Sigmoid colon (tissue), 7 donors: ENCODE measurements around the gene SOX13. TPM values are rescaled to one million over a fixed set of nuclear protein-coding genes. Genes with fewer than 3 reads are reported as not detected.

ENCODE experiments used
- DNase-seq: peaks from one replicate; pipeline ENCODE4 v3.0.0-alpha.2; 2019
- H3K27ac ChIP-seq, 4 donors: fragments of 200-600 bp; sonication (generic); one replicate each; pipeline ENCODE4 v1.5.1; 2016 to 2019; ENCODE audit warnings: mild to moderate bottlenecking in 1 of 4
- H3K27me3 ChIP-seq, 3 donors: fragments of 200-600 bp; sonication (generic); one replicate each; pipeline ENCODE4 v1.5.1; 2019; ENCODE audit warnings: mild to moderate bottlenecking in 1 of 3
- H3K36me3 ChIP-seq, 4 donors: fragments of 200-600 bp; sonication (generic); one replicate each; pipeline ENCODE4 v1.5.1; 2016 to 2019
- H3K4me1 ChIP-seq, 4 donors: fragments of 200-600 bp; sonication (generic); one replicate each; pipeline ENCODE4 v1.5.1; 2017 to 2019
- H3K4me3 ChIP-seq, 4 donors: fragments of 200-600 bp; sonication (generic); one replicate each; pipeline ENCODE4 v1.5.1; 2017 to 2019; ENCODE audit warnings: mild to moderate bottlenecking in 2 of 4, moderate library complexity in 1 of 4
- H3K9me3 ChIP-seq, 4 donors: fragments of 200-600 bp in 3 of 4; sonication (generic) in 3 of 4; one replicate each; pipeline versions ENCODE4 v1.5.1 to v1.6.1; 2013 to 2019
- CTCF ChIP-seq, 4 experiments: fragments of 450-650 bp in 3 of 4; fragments of 200-600 bp in 1 of 4; IDR thresholded peaks; one replicate each; pipeline ENCODE4 v1.5.1; 2016 to 2019; ENCODE audit warnings: antibody characterized with exemption in 4 of 4, mild to moderate bottlenecking in 3 of 4, moderate library complexity in 2 of 4
- EP300 ChIP-seq, 4 donors: sonication (generic); formaldehyde crosslinking; IDR thresholded peaks; one replicate each; pipeline ENCODE4 v1.6.1; 2017; ENCODE audit warnings: antibody characterized with exemption in 4 of 4
- POLR2A ChIP-seq, 2 donors: fragments of 450-650 bp; IDR thresholded peaks; one replicate each; pipeline ENCODE4 v1.6.1; 2016; ENCODE audit warnings: antibody characterized with exemption in 2 of 2, mild to moderate bottlenecking in 2 of 2, moderate library complexity in 2 of 2
- POLR2AphosphoS5 ChIP-seq, 4 donors: sonication (generic); formaldehyde crosslinking; IDR thresholded peaks; one replicate each; pipeline ENCODE4 v1.6.1; 2017; ENCODE audit warnings: antibody characterized with exemption in 4 of 4
- WGBS, 2 donors: extraction: QIAGEN DNeasy Blood & Tissue Kit; methylation state at CpG; one replicate each; pipeline ENCODE4 v1.1.7; 2013; 5-methylcytosine and 5-hydroxymethylcytosine counted together
- intact Hi-C: fragments of 100-400 bp; cut with DNase I; formaldehyde crosslinking; loops from one replicate; pipeline ENCODE4 v1.15.1; 2023
- polyA plus RNA-seq, 3 donors: library from polyadenylated mRNA; stranded (reverse); fragments of 200-250 nt; gene quantifications; one replicate each; pipeline ENCODE4 v1.2.3, GENCODE V29; 2013
- total RNA-seq, 4 donors: library from RNA; depleted of rRNA; stranded (reverse); fragments of >200 nt; gene quantifications; one replicate each; pipeline ENCODE4 v1.1.0, GENCODE V29; 2016
- donor health status: healthy with polysubstance abuse.
- donor health status: Bipolar disorder and iron deficiency.
- donor health status: healthy.

Gene SOX13
- total and polyA plus RNA-seq, 7 donors: 9.6 to 58.4 (median 28.5) TPM

- H3K27ac ChIP-seq: no peak overlapping the region
- WGBS, 2 donors: 89 to 90% methylated on average over 10 of the region's 10 CpGs
- peaks cover 0 to 17% (median 15%) of the 10 kb centered on the region in 4 donors for H3K4me1 ChIP-seq
- no peaks in the 10 kb centered on the region for H3K36me3 ChIP-seq
- no peaks in the 10 kb centered on the region for H3K9me3 ChIP-seq
- H3K27me3 ChIP-seq: peaks cover 0 to 4% (median 0%) of the 10 kb centered on the region in 3 donors
- DNase-seq: no peak
- intact Hi-C loops: no loop called here
- H3K4me3 ChIP-seq: no peak overlapping the region
- no peak for TF ChIP-seq POLR2A (IDR thresholded peaks at IDR 0.05)
- no peak for TF ChIP-seq EP300 (IDR thresholded peaks at IDR 0.05)
- no peak for TF ChIP-seq POLR2AphosphoS5 (IDR thresholded peaks at IDR 0.05)
- TF ChIP-seq CTCF (IDR thresholded peaks at IDR 0.05): no peak
These were observed 83.0 kb downstream of the SOX13 start for GRCh38 chr1:204155881-204156280.

GRCh38 chr1:204157962-204158361 is 85.0 kb downstream of the SOX13 start:
- Histone ChIP-seq H3K9me3 (no peaks in the 10 kb centered on the region), H3K4me3 (no peak overlapping the region), H3K27ac (no peak overlapping the region), H3K36me3 (no peaks in the 10 kb centered on the region), H3K4me1 (no peaks in the 10 kb centered on the region), H3K27me3 (peaks cover 0 to 14% (median 0%) of the 10 kb centered on the region in 3 donors)
- DNase-seq: no peak
- no peak for TF ChIP-seq EP300 (IDR thresholded peaks at IDR 0.05)
- no peak for TF ChIP-seq CTCF (IDR thresholded peaks at IDR 0.05)
- TF ChIP-seq POLR2A (IDR thresholded peaks at IDR 0.05): no peak
- TF ChIP-seq POLR2AphosphoS5 (IDR thresholded peaks at IDR 0.05): no peak
- intact Hi-C loops: no loop called here
- WGBS, 2 donors: 64 to 78% methylated on average over 6 of the region's 6 CpGs

GRCh38 chr1:204161609-204162493 is 88.9 kb downstream of the SOX13 start:
- Histone ChIP-seq H3K4me1 (no peaks in the 10 kb centered on the region), H3K4me3 (no peak overlapping the region), H3K36me3 (no peaks in the 10 kb centered on the region), H3K9me3 (no peaks in the 10 kb centered on the region), H3K27me3 (peaks cover 0 to 10% (median 0%) of the 10 kb centered on the region in 3 donors), H3K27ac (no peak overlapping the region)
- TF ChIP-seq POLR2AphosphoS5 (IDR thresholded peaks at IDR 0.05) (no peak), EP300 (IDR thresholded peaks at IDR 0.05) (no peak), POLR2A (IDR thresholded peaks at IDR 0.05) (no peak)
- WGBS, 2 donors: 55 to 74% methylated on average over 14 of the region's 14 CpGs
- intact Hi-C loops: loop anchor here (1.0 kb wide), 2 partner anchors 45 to 201 kb away; no protein-coding TSS in a partner anchor
- DNase-seq: no peak

GRCh38 chr1:204162494-204163074 is 89.7 kb downstream of the SOX13 start:
- no peaks in the 10 kb centered on the region for H3K36me3 ChIP-seq
- no peak overlapping the region for H3K27ac ChIP-seq
- peak; percentile 86 for DNase-seq
- H3K27me3 ChIP-seq: peaks cover 0 to 10% (median 0%) of the 10 kb centered on the region in 3 donors
- no peak overlapping the region for H3K4me3 ChIP-seq
- WGBS, 2 donors: 8 to 16% methylated on average over 7 of the region's 7 CpGs
- intact Hi-C loops: loop anchor here (1.0 kb wide), 2 partner anchors 45 to 201 kb away; no protein-coding TSS in a partner anchor
- no peaks in the 10 kb centered on the region for H3K9me3 ChIP-seq
- TF ChIP-seq CTCF (IDR thresholded peaks at IDR 0.05): peak; percentile 90 to 98 (median 94)
- no peak for TF ChIP-seq POLR2A (IDR thresholded peaks at IDR 0.05)
- H3K4me1 ChIP-seq: no peaks in the 10 kb centered on the region

GRCh38 chr1:204166219-204166618 is 93.3 kb downstream of the SOX13 start, which contains the start of gene REN:
Gene REN (minus strand): TSS chr1:204166337. CDS start chr1:204166293, 44 bp downstream.
- DNase-seq: no peak
- no peaks in the 10 kb centered on the region for H3K4me1 ChIP-seq
- intact Hi-C loops: no loop called here
- TF ChIP-seq EP300 (IDR thresholded peaks at IDR 0.05): no peak
- TF ChIP-seq CTCF (IDR thresholded peaks at IDR 0.05): no peak
- no peak for TF ChIP-seq POLR2A (IDR thresholded peaks at IDR 0.05)
- no peak for TF ChIP-seq POLR2AphosphoS5 (IDR thresholded peaks at IDR 0.05)
- WGBS, 2 donors: 44 to 50% methylated on average over 5 of the region's 5 CpGs
- no peak within 1 kb of the TSS for H3K27ac ChIP-seq
- H3K9me3 ChIP-seq: peaks cover 0 to 9% (median 3%) of the 10 kb centered on the region in 4 donors
- H3K4me3 ChIP-seq: no peak within 1 kb of the TSS
- peaks cover 0 to 10% (median 0%) of the 10 kb centered on the region in 3 donors for H3K27me3 ChIP-seq
- H3K36me3 ChIP-seq: no peaks in the 10 kb centered on the region
